HG03432 (cell line): ENCODE results near the gene MAU2.

Source experiments
- ATAC-seq: cut with Tn5 transposase; IDR thresholded peaks from one replicate; pipeline ENCODE4 v1.9.1; 2021; ENCODE audit warnings: mild to moderate bottlenecking, moderate library complexity; ENCODE audit not compliant: unreplicated experiment

Gene MAU2

DNA sequence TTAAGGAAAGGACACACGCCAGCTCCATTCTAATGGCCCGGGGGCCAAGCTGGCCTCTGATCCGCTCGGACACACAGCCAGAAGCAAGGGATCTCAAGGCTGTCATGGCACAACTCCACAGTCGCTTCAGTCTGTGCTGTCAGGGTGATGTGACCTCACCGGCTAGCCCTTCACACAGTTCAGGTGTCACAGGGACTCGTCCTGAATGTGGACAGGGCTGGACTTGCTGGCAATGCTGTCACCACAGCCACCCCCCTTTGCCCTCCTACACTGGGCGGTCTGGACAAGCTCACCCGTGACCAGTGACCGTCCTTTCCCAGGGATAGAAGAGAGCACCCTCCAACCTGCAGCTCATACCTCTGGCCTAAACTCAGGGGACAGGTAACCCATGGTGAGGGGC lies 15.6 kb upstream of the MAU2 start:
- ATAC-seq = no peak

GRCh38 chr19:19305696-19306095 lies 14.9 kb upstream of the MAU2 start:
- no peak for ATAC-seq

- ATAC-seq = no peak
Observed at GRCh38 chr19:19306191-19306590, 14.4 kb upstream of the MAU2 start.

DNA sequence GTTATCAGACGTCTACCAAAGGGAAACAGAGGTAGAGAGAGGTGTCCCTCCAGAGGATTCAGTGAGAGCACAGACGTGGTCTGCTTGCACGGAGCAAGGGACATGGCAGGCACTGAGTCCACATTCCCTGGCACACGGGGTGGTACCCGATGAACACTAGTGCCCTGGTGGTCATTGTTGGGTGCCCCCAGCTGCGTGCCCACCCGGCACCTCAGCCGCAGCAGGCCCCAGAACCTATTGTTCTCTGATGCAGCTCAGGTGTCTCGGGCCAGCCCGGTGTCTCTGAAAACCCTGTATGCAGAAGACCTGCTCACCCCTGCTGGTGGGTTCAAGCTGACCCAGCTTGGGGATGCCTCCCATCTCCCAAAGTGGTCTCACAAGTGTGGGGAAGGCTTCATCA lies 12.3 kb upstream of the MAU2 start:
- ATAC-seq = no peak

DNA sequence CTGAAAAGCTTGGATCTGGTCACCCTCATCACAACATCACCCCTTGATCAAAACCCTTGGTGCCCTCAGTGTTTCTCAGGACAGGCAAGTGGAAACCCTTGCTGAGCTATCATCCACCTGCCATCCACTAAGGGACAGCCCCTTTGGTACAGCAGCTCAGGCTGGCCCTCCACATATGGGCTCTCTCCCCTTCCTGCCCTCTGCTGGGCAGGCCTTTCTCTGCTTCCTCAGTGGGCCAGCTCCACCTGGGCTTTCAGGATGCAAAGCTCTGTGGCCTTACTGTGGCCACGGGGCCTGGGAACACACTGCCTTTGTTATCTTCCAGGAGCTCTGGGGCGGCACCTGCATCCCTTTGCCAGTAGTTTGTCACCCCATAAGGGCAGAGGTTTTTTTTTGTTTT lies 5.2 kb upstream of the MAU2 start:
- ATAC-seq = no peak

GRCh38 chr19:19316082-19316481 lies 4.5 kb upstream of the MAU2 start:
- no peak for ATAC-seq

- peak; percentile 10 for ATAC-seq
Observed at GRCh38 chr19:19319732-19320360, 783 bp upstream of the MAU2 start.

- no peak for ATAC-seq
Observed at GRCh38 chr19:19321141-19321577, 530 bp downstream of the MAU2 start.

- ATAC-seq = no peak
Observed at GRCh38 chr19:19324059-19324770, 3.6 kb downstream of the MAU2 start.

- no peak for ATAC-seq
Observed at GRCh38 chr19:19327672-19328071, 7.0 kb downstream of the MAU2 start.

DNA sequence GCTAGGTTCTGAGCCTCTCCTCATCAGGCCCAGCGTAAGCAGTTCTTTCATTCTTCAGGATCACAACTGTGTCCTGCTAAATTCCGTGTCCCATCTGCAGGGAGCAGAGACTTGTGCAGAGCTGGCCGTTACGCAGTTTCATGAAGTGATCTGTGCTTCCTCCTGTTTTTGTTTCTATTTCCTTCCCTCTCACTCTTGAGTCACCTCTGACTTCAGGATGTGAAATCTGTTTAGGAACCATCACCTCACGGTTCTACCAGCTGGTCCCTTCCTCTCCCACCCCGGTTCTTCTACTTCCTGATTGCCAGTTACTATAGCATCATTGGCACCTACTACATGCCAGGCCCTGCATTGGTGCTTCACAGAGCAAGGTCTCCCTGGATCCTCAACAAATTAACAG lies 8.5 kb downstream of the MAU2 start:
- ATAC-seq = no peak

GRCh38 chr19:19334063-19334988 lies 13.7 kb downstream of the MAU2 start:
- ATAC-seq = no peak

DNA sequence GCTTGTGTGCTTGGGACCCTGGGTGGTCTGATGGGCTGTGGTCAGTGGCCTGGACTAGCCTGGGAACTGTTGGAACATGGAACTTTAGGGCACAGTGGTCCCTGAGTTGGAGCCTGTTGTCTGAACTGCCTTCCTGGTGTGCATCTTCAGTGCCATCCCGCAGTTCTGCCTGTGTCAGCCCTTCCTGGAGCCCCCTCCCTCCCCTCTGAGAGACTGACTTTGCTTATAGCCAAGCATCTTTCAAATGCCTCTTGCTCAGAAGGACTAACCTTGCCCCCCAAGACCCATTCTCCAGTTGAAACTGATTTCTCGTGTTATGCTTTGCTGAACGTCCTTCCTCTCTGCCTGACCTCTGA lies 14.3 kb downstream of the MAU2 start:
- no peak for ATAC-seq

DNA sequence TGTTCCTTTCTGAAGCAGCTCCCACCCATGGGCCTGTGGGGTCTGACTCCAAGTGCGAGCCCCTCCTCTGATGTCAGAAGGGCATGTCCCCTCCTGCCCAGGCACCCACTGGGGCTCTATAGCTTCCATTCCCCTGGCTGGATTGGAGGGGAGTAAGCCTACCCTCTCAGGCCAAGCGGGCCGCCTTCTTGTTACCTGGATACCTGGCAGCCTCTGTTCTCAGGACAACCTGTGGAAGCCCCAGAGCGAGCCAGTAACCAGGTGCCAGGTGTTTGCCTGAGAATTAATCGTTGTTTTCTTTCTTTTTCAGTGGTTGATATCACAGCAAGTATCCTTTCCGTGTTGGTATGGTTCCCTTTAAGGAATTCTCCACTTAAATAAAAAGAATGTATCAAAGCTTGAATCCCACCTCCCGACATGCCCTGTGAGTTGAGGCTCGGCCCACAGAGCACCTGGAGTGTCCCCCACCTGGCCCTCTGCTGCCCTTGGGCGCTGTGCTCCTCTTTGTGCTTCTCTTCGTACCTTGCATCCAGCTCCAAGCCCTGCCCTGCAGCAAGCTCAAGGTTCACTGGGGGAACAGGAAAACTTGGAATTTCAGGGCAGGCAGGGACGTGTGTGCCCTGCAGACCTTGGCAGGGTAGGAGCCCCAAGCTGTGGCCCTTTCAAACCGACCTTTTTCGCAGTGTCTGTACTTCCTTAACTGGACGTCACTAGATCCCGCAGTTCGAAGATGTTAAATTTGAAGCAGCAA lies 15.0 kb downstream of the MAU2 start:
- ATAC-seq = no peak

DNA sequence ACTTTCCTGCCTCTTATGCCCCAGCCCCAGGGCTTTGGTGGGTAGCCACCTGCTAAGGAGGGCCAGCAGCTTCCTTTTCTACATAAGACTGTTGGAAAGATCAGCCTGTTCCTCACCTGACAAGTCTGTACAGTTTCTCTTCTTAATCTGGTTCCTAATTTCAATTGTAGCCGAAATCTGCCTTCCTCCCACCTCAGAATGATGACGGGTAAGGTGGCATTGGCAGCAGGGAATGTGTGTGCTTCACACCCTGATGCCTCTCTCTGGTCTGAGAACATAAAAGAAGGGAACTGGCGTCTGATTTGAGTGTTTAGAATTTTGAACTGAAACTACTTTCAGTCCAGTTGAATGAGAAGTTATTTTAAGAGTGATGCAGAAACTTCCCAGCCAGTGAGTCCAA lies 16.0 kb downstream of the MAU2 start:
- no peak for ATAC-seq

GRCh38 chr19:19337120-19337519 lies 16.5 kb downstream of the MAU2 start:
- ATAC-seq = no peak

DNA sequence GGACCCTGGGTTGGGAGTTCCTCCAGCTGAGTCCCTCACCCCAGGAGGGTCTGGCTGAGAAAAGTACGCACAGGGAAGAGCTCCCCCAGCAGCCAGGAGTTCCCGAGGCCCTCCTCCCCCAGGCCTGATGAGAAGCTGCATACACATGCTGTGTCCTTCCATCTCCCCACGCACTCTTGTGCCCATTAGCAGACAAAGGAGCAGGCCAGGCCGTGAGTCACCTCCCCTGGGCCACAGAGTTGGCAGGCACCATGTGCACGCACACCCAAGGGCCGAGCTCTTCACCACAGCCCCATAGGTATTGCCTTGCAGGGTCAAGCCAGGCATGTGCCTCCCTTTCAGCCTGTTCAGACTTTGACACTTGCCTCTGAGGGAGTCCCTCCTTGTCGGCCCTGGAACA lies 17.5 kb downstream of the MAU2 start:
- ATAC-seq = no peak

DNA sequence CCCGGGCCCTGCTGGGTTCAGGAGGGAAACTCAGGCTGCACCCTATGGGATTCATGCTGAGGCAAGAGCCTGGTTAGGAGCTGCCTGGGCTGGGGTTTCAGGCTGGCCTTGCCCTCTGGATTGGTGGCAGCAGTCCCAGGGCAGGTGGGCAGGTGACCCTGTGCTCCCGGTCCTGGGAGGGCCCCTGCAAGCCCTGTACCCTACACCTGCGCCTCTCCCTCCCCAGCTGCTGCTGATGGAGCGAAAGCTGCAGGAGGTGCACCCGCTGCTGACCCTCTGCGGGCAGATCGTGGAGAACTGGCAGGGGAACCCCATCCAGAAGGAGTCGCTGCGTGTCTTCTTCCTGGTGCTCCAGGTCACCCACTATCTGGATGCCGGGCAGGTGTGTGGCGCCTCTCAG lies 20.4 kb downstream of the MAU2 start:
- ATAC-seq = no peak

GRCh38 chr19:19342086-19343015 lies 21.7 kb downstream of the MAU2 start:
- no peak for ATAC-seq

GRCh38 chr19:19343016-19343362 lies 22.4 kb downstream of the MAU2 start:
- ATAC-seq = no peak
